Measurements from ENCODE around the gene PRPF6.

GRCh38 chr20:63963348-63963741 is 17.6 kb upstream of the PRPF6 start:
- TF ChIP-seq CTCF (IDR thresholded peaks at IDR 0.05), result no peak
- TF ChIP-seq EZH2 (IDR thresholded peaks at IDR 0.05; ENCODE audit: borderline replicate concordance, insufficient read depth, low read depth, low read length, poor library complexity, severe bottlenecking), result no peak
